C4-2B (cell line): ENCODE measurements around the gene SELPLG.
"Not testable (repeated sequence)": the region's sequence is repeated elsewhere in the genome, so short reads cannot be mapped to it uniquely, and the experiment has no call there.

Experiments
- H3K27ac ChIP-seq: fragments of 450-650 bp; 2 replicates; pipeline ENCODE4 v1.5.1; 2017
- CTCF ChIP-seq: fragments of 450-650 bp; conservative IDR thresholded peaks from 2 replicates; pipeline ENCODE4 v1.5.1; 2017; ENCODE audit warnings: mild to moderate bottlenecking
- ZFX ChIP-seq: fragments of 450-650 bp; IDR thresholded peaks from 2 replicates; pipeline ENCODE4 v1.6.1; 2017

SELPLG gene

GRCh38 chr12:108619369-108620160 lies 14.1 kb downstream of the SELPLG start:
- H3K27ac ChIP-seq: no peak overlapping the region
- no peak for TF ChIP-seq ZFX
- TF ChIP-seq CTCF: no peak

GRCh38 chr12:108618953-108619274 lies 14.8 kb downstream of the SELPLG start:
- H3K27ac ChIP-seq: not testable (repeated sequence)

- no peak overlapping the region for H3K27ac ChIP-seq
- TF ChIP-seq CTCF (peak; percentile 94), ZFX (no peak)
Measured at GRCh38 chr12:108618079-108618952, 15.4 kb downstream of the SELPLG start.

- no peak overlapping the region for H3K27ac ChIP-seq
- TF ChIP-seq ZFX (no peak), CTCF (no peak)
Measured at GRCh38 chr12:108616941-108617858, 16.5 kb downstream of the SELPLG start.

GRCh38 chr12:108616359-108616758 lies 17.3 kb downstream of the SELPLG start:
- no peak overlapping the region for H3K27ac ChIP-seq
- TF ChIP-seq CTCF (no peak), ZFX (no peak)

- no peak overlapping the region for H3K27ac ChIP-seq
- TF ChIP-seq CTCF: no peak
- TF ChIP-seq ZFX: no peak
Measured at GRCh38 chr12:108615918-108616317, 17.8 kb downstream of the SELPLG start.

GRCh38 chr12:108614639-108615038 lies 19.1 kb downstream of the SELPLG start:
- no peak overlapping the region for H3K27ac ChIP-seq
- TF ChIP-seq ZFX (no peak), CTCF (no peak)
